PC-3 (cell line): ENCODE measurements around the gene CLDN11.

Experiments used
- EZH2 ChIP-seq: fragments of 300-600 bp; sonication (generic); IDR thresholded peaks from one replicate; pipeline ENCODE4 v1.6.1; 2017; ENCODE audit warnings: antibody characterized with exemption, mild to moderate bottlenecking, low read length; ENCODE audit not compliant: unreplicated experiment
- EZH2phosphoT487 ChIP-seq: fragments of 300-600 bp; sonication (generic); IDR thresholded peaks from 2 replicates; pipeline ENCODE4 v1.6.1; 2018; ENCODE audit warnings: mild to moderate bottlenecking, antibody characterized with exemption, low read length, borderline replicate concordance
- TF ChIP-seq, protein P1 (sequence below): fragments of 300-600 bp; sonication (generic); conservative IDR thresholded peaks from 2 replicates; pipeline ENCODE4 v1.5.1; 2017; ENCODE audit warnings: antibody characterized with exemption, low read depth, mild to moderate bottlenecking, low read length

DNA sequence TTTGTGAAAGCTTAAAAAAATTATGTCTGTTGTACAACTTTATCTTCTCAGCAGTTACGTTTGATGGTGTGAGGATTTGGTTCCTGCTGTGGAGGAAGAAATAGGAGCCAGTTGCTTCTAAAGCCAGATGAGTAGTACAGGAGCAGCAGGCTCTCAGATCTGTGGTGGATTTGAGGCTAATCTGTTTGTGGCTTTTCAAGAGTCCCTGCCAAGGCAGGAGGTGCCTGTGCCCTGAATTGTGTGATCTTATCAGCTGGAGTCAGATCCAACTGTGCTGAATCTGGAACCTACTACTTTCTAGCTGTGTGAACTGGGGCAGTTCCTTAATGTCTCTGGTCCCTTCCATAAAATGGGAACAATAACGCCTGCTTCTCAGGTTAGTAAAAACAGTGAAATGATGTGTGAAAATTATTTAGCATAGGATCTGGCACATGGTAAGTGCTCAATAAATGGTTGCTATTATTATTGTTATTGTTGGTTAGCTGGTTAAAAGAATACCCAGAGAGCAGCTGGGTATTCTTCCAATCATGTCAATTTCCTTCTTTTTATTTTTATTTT, 7.7 kb downstream of the CLDN11 start:
- TF ChIP-seq EZH2phosphoT487 (no peak), EZH2 (no peak)
- TF ChIP-seq, protein P1, sequence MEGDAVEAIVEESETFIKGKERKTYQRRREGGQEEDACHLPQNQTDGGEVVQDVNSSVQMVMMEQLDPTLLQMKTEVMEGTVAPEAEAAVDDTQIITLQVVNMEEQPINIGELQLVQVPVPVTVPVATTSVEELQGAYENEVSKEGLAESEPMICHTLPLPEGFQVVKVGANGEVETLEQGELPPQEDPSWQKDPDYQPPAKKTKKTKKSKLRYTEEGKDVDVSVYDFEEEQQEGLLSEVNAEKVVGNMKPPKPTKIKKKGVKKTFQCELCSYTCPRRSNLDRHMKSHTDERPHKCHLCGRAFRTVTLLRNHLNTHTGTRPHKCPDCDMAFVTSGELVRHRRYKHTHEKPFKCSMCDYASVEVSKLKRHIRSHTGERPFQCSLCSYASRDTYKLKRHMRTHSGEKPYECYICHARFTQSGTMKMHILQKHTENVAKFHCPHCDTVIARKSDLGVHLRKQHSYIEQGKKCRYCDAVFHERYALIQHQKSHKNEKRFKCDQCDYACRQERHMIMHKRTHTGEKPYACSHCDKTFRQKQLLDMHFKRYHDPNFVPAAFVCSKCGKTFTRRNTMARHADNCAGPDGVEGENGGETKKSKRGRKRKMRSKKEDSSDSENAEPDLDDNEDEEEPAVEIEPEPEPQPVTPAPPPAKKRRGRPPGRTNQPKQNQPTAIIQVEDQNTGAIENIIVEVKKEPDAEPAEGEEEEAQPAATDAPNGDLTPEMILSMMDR: no peak
